Measurements from ENCODE around the gene SEC22C. TPM values are rescaled to one million over a fixed set of nuclear protein-coding genes. Genes with fewer than 3 reads are reported as not detected.

Gene SEC22C
- total and polyA plus RNA-seq, 2 of the 4 experiments (the other 2 are of a cell fraction) = 24.0 to 43.9 TPM

DNA sequence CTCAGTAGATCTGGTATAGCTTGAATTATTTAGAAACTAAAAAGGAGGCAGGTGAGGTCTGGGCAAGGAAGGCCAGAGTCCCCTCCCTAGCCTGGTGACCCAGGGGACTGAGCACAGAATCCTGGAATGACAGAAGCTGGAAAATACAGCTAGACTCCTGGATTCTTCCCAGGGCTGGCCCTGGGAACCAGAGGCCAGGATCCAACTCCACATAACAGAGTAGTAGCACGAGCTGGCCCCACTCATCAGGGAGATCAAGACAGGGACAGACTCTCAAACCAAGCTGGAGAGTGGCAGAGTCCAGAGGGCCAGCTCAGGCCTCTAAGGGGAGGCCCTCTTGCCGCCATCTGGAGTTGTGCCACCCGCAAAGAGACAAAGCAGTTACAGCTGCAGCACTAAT, 68.6 kb downstream of the SEC22C start:
- POLR2A ChIA-PET (ENCODE audit: unreplicated experiment) = interaction anchor here (0.6 kb wide), 1 partner anchor 9 kb away, joined by 7 read pairs; no protein-coding TSS in a partner anchor
- Histone ChIP-seq H3K56ac (ENCODE audit: extremely low read depth, insufficient read depth, low read length) (no peak overlapping the region), H3K4me3 (ENCODE audit: insufficient read depth, low read depth, low read length) (no peak overlapping the region), H2AK9ac (replicated peaks; ENCODE audit: low read depth, low read length, poor library complexity) (no peak overlapping the region), H3K79me1 (ENCODE audit: low read depth in 1 of 2, low read length in 2 of 2) (no peaks in the 10 kb centered on the region), H3K27me3 (ENCODE audit: control insufficient read depth, insufficient read depth, low read length) (peaks cover 24% of the 10 kb centered on the region), H3K23ac (ENCODE audit: low read depth, low read length) (no peak overlapping the region), H3K27ac (ENCODE audit: insufficient read depth, low read length) (no peak overlapping the region), H3K4ac (ENCODE audit: low read depth, low read length) (no peak overlapping the region), H3K9me3 (ENCODE audit: control insufficient read depth, insufficient read depth, low read length) (no peaks in the 10 kb centered on the region), H3K9ac (ENCODE audit: low read depth, low read length) (no peak overlapping the region), H2BK5ac (ENCODE audit: low read depth, low read length, poor library complexity, severe bottlenecking) (no peak overlapping the region), H2AK5ac (ENCODE audit: low read depth, low read length) (no peak overlapping the region), H2BK20ac (ENCODE audit: low read depth, low read length) (no peak overlapping the region), H2AFZ (replicated peaks; ENCODE audit: low read length, poor library complexity) (no peak overlapping the region), H2BK15ac (ENCODE audit: low read depth, low read length) (no peak overlapping the region), H4K20me1 (ENCODE audit: insufficient read depth, low read length) (no peaks in the 10 kb centered on the region), H4K8ac (ENCODE audit: low read depth in 2 of 2, low read length in 2 of 2) (no peak overlapping the region), H2BK120ac (ENCODE audit: low read depth, low read length) (no peak overlapping the region), H3K4me2 (ENCODE audit: low read depth, low read length) (no peak overlapping the region), H3K18ac (ENCODE audit: low read depth, low read length) (no peak overlapping the region), H3K4me1 (ENCODE audit: control insufficient read depth, insufficient read depth, low read length) (no peaks in the 10 kb centered on the region), H4K91ac (ENCODE audit: insufficient read depth, low read depth, low read length) (no peak overlapping the region), H3K9me1 (ENCODE audit: insufficient read depth, low read length) (no peaks in the 10 kb centered on the region), H3K14ac (replicated peaks; ENCODE audit: low read depth, low read length) (no peak overlapping the region), H3K36me3 (ENCODE audit: control insufficient read depth, insufficient read depth, low read length) (no peaks in the 10 kb centered on the region), H4K5ac (ENCODE audit: low read depth, low read length) (no peak overlapping the region)
- ATAC-seq (ENCODE audit: low read depth) = no peak
- TF ChIP-seq, protein P1, sequence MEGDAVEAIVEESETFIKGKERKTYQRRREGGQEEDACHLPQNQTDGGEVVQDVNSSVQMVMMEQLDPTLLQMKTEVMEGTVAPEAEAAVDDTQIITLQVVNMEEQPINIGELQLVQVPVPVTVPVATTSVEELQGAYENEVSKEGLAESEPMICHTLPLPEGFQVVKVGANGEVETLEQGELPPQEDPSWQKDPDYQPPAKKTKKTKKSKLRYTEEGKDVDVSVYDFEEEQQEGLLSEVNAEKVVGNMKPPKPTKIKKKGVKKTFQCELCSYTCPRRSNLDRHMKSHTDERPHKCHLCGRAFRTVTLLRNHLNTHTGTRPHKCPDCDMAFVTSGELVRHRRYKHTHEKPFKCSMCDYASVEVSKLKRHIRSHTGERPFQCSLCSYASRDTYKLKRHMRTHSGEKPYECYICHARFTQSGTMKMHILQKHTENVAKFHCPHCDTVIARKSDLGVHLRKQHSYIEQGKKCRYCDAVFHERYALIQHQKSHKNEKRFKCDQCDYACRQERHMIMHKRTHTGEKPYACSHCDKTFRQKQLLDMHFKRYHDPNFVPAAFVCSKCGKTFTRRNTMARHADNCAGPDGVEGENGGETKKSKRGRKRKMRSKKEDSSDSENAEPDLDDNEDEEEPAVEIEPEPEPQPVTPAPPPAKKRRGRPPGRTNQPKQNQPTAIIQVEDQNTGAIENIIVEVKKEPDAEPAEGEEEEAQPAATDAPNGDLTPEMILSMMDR (conservative IDR thresholded peaks at IDR 0.05; ENCODE audit: low read depth, low read length) = no peak
- no peak for DNase-seq
- CTCF ChIA-PET = no interaction called here
- WGBS, 2 experiments (ENCODE audit: extremely low coverage in 2 of 2, insufficient read length in 1 of 2) = no CpG with 5 or more reads among the region's 3 CpGs
- dilution Hi-C loops (cut with HindIII; ENCODE audit: low sequenced_read_pairs, unreplicated experiment) = no loop called here
- intact Hi-C loops (cut with micrococcal nuclease) = no loop called here
- in situ Hi-C loops (cut with MboI; ENCODE audit: low sequenced_read_pairs) = no loop called here
- BruUV-seq (replicated peaks) = no TSS peak

Measured in IMR-90 (cell line).